HL-60 (cell line): ENCODE data around the gene FOXE3.

Experiments used
- DNase-seq, 2 experiments: peaks; one replicate each; pipeline ENCODE4 v3.0.0-alpha.2; 2010 to 2020; ENCODE audit warnings: low read depth in 1 of 2, low spot score in 1 of 2
- H3K27ac ChIP-seq: fragments of 250-450 bp; sonication (Bioruptor Pico); replicated peaks from 2 replicates; pipeline ENCODE4 v1.5.1; 2020; ENCODE audit warnings: mild to moderate bottlenecking, moderate library complexity
- H3K27me3 ChIP-seq: fragments of 250-450 bp; sonication (Bioruptor Pico); 2 replicates; pipeline ENCODE4 v1.5.1; 2021; ENCODE audit warnings: mild to moderate bottlenecking, moderate library complexity; ENCODE audit not compliant: insufficient read depth, poor library complexity, severe bottlenecking
- H3K4me3 ChIP-seq: replicated peaks from 2 replicates; pipeline ENCODE4 v1.5.1; 2011; ENCODE audit warnings: mild to moderate bottlenecking, control low read depth, low read length; ENCODE audit not compliant: insufficient read depth
- GABPA ChIP-seq: IDR thresholded peaks from 2 replicates; pipeline ENCODE4 v1.6.1; 2012; ENCODE audit warnings: low read depth
- POLR2AphosphoS5 ChIP-seq: IDR thresholded peaks from 2 replicates; pipeline ENCODE4 v1.6.1; 2012; ENCODE audit warnings: low read depth
- SPI1 ChIP-seq: IDR thresholded peaks from 2 replicates; pipeline ENCODE4 v1.6.1; 2012; ENCODE audit warnings: low read depth, mild to moderate bottlenecking, borderline replicate concordance
- TF ChIP-seq, protein P1 (sequence below): IDR thresholded peaks from one replicate; pipeline ENCODE4 v1.5.1; 2011; ENCODE audit warnings: low read length, control low read depth, inconsistent platforms; ENCODE audit not compliant: insufficient read depth
- TF ChIP-seq, protein P2 (sequence below): IDR thresholded peaks from 2 replicates; pipeline ENCODE4 v1.6.1; 2012; ENCODE audit warnings: low read depth; ENCODE audit not compliant: insufficient replicate concordance

The FOXE3 gene

GRCh38 chr1:47410068-47410455, 6.0 kb upstream of the FOXE3 start:
- H3K4me3 ChIP-seq, result no peak overlapping the region
- TF ChIP-seq SPI1, result no peak
- TF ChIP-seq, protein P1, sequence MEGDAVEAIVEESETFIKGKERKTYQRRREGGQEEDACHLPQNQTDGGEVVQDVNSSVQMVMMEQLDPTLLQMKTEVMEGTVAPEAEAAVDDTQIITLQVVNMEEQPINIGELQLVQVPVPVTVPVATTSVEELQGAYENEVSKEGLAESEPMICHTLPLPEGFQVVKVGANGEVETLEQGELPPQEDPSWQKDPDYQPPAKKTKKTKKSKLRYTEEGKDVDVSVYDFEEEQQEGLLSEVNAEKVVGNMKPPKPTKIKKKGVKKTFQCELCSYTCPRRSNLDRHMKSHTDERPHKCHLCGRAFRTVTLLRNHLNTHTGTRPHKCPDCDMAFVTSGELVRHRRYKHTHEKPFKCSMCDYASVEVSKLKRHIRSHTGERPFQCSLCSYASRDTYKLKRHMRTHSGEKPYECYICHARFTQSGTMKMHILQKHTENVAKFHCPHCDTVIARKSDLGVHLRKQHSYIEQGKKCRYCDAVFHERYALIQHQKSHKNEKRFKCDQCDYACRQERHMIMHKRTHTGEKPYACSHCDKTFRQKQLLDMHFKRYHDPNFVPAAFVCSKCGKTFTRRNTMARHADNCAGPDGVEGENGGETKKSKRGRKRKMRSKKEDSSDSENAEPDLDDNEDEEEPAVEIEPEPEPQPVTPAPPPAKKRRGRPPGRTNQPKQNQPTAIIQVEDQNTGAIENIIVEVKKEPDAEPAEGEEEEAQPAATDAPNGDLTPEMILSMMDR, result no peak
- no peak for TF ChIP-seq POLR2AphosphoS5
- TF ChIP-seq GABPA, result no peak
- TF ChIP-seq, protein P2, sequence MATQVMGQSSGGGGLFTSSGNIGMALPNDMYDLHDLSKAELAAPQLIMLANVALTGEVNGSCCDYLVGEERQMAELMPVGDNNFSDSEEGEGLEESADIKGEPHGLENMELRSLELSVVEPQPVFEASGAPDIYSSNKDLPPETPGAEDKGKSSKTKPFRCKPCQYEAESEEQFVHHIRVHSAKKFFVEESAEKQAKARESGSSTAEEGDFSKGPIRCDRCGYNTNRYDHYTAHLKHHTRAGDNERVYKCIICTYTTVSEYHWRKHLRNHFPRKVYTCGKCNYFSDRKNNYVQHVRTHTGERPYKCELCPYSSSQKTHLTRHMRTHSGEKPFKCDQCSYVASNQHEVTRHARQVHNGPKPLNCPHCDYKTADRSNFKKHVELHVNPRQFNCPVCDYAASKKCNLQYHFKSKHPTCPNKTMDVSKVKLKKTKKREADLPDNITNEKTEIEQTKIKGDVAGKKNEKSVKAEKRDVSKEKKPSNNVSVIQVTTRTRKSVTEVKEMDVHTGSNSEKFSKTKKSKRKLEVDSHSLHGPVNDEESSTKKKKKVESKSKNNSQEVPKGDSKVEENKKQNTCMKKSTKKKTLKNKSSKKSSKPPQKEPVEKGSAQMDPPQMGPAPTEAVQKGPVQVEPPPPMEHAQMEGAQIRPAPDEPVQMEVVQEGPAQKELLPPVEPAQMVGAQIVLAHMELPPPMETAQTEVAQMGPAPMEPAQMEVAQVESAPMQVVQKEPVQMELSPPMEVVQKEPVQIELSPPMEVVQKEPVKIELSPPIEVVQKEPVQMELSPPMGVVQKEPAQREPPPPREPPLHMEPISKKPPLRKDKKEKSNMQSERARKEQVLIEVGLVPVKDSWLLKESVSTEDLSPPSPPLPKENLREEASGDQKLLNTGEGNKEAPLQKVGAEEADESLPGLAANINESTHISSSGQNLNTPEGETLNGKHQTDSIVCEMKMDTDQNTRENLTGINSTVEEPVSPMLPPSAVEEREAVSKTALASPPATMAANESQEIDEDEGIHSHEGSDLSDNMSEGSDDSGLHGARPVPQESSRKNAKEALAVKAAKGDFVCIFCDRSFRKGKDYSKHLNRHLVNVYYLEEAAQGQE, result no peak
- DNase-seq, result no peak
- H3K27ac ChIP-seq, result no peak overlapping the region
- H3K27me3 ChIP-seq, result peaks cover 14% of the 10 kb centered on the region

- Histone ChIP-seq H3K27ac (no peak overlapping the region), H3K27me3 (peaks cover 16% of the 10 kb centered on the region), H3K4me3 (no peak overlapping the region)
- no peak for TF ChIP-seq GABPA
- no peak for TF ChIP-seq POLR2AphosphoS5
- no peak for DNase-seq
Observed at GRCh38 chr1:47411436-47411835, 4.6 kb upstream of the FOXE3 start.

DNA sequence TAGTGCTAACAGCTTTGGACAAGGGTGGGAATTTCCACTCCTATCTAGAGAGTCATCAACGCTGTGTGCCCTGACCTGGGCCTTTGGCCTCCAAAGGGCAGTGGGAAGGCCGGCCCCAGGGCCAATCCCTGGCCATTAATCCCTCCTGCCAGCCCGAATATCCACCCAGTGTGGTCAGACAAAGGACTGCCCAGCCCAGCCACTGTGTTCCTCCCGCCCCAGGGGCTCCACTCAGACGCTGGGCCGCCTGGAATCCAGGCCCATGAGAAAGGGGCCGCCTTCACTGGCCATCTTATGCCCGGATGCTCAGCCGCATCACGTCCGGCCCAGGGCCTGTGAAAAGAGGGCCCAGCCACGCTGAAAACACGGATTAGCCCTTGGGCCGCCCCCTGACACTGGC, 3.6 kb upstream of the FOXE3 start:
- Histone ChIP-seq H3K27ac (no peak overlapping the region), H3K27me3 (peaks cover 18% of the 10 kb centered on the region), H3K4me3 (no peak overlapping the region)
- TF ChIP-seq GABPA, result no peak
- TF ChIP-seq, protein P1, result no peak
- no peak for TF ChIP-seq SPI1
- TF ChIP-seq, protein P2, result no peak
- TF ChIP-seq POLR2AphosphoS5, result no peak
- DNase-seq, result no peak

GRCh38 chr1:47416319-47417169, 459 bp downstream of the FOXE3 start:
- H3K27me3 ChIP-seq, result peaks cover 28% of the 10 kb centered on the region
- TF ChIP-seq SPI1, result no peak
- TF ChIP-seq GABPA, result no peak
- TF ChIP-seq, protein P1, result no peak
- no peak for TF ChIP-seq POLR2AphosphoS5
- TF ChIP-seq, protein P2, result no peak
- DNase-seq, result no peak
- no peak overlapping the region for H3K27ac ChIP-seq
- no peak overlapping the region for H3K4me3 ChIP-seq
